ENCODE data around the gene FMNL3. TPM values are rescaled to one million over a fixed set of nuclear protein-coding genes. Genes with fewer than 3 reads are reported as not detected.
"Not testable (repeated sequence)": the region's sequence is repeated elsewhere in the genome, so short reads cannot be mapped to it uniquely, and the experiment has no call there.

The FMNL3 gene
- total and polyA plus RNA-seq, 4 experiments from 2014 or later = 3.9 to 28.1 (median 17.0) TPM

- intact Hi-C loops (cut with micrococcal nuclease) = loop anchor here (5.0 kb wide), 2 partner anchors 1338 to 1493 kb away; partner anchors contain the start of genes CSRNP2 and DAZAP2
- H3K9me3 Mint-ChIP-seq = peaks cover 0 to 7% (median 0%) of the 10 kb centered on the region in 8 donors
- no peak for DNase-seq
- Histone ChIP-seq H3K36me3 (ENCODE audit: insufficient read depth, low read length) (no peaks in the 10 kb centered on the region), H3K27me3 (ENCODE audit: insufficient read depth, low read length) (no peaks in the 10 kb centered on the region), H3K4me3 (ENCODE audit: low read length in 2 of 2) (no peak overlapping the region), H3K27ac (ENCODE audit: low read depth, low read length) (peak overlapping the region; percentile 44), H3K9me3 (ENCODE audit: control insufficient read depth in 1 of 2, low read length in 2 of 2) (no peaks in the 10 kb centered on the region), H3K4me1 (ENCODE audit: insufficient read depth, low read length) (peaks cover 77% of the 10 kb centered on the region)
- CTCF ChIA-PET (ENCODE audit: partially characterized antibody) = interaction anchor here (1.3 to 8.5 kb wide), 3 partner anchors 13 to 33 kb away, joined by 8 to 85 read pairs (median 12); no protein-coding TSS in a partner anchor
- H3K36me3 Mint-ChIP-seq = peaks cover 9 to 48% of the 10 kb centered on the region in 2 donors
- peak overlapping the region; percentile 9 to 95 (median 69) for H3K27ac Mint-ChIP-seq
- H3K4me1 Mint-ChIP-seq = peaks cover 44 to 83% (median 65%) of the 10 kb centered on the region in 4 donors
- POLR2A ChIA-PET (ENCODE audit: partially characterized antibody) = interaction anchor here (1.0 to 1.5 kb wide), 2 partner anchors 18 to 121 kb away, joined by 3 to 5 read pairs; partner anchors contain the start of gene PRPF40B
- peak overlapping the region in 7 of 8 donors; percentile 54 to 93 (median 67) for H3K4me3 Mint-ChIP-seq
- H3K27me3 Mint-ChIP-seq = no peaks in the 10 kb centered on the region
Measured at GRCh38 chr12:49744363-49744885, 37.2 kb upstream of the FMNL3 start.

- Histone ChIP-seq H3K9me3 (ENCODE audit: control insufficient read depth in 1 of 2, low read length in 2 of 2) (no peaks in the 10 kb centered on the region), H3K27me3 (ENCODE audit: insufficient read depth, low read length) (no peaks in the 10 kb centered on the region), H3K27ac (ENCODE audit: low read depth, low read length) (peak overlapping the region; percentile 99), H3K36me3 (ENCODE audit: insufficient read depth, low read length) (no peaks in the 10 kb centered on the region), H3K4me3 (ENCODE audit: low read length in 2 of 2) (peak overlapping the region; percentile 27 to 86), H3K4me1 (ENCODE audit: insufficient read depth, low read length) (peaks cover 53% of the 10 kb centered on the region)
- ChIA-PET POLR2A (ENCODE audit: partially characterized antibody) (interaction anchor here (0.6 to 2.2 kb wide), 40 partner anchors 8 to 1023 kb away, joined by 3 to 107 read pairs (median 5); partner anchors contain the start of genes BCDIN3D, COX14, DDX23 and FMNL3), CTCF (ENCODE audit: partially characterized antibody) (interaction anchor here (0.6 to 3.7 kb wide), 46 partner anchors 7 to 866 kb away, joined by 3 to 76 read pairs (median 5); partner anchors contain the start of genes BCDIN3D, COX14, NCKAP5L and PRPF40B)
- peak overlapping the region; percentile 95 to 100 (median 98) for H3K27ac Mint-ChIP-seq
- peaks cover 9 to 35% of the 10 kb centered on the region in 2 donors for H3K36me3 Mint-ChIP-seq
- no peaks in the 10 kb centered on the region for H3K27me3 Mint-ChIP-seq
- peak; percentile 87 to 97 (median 90) for DNase-seq
- intact Hi-C loops (cut with micrococcal nuclease) = loop anchor here (1.0 to 5.0 kb wide), 13 partner anchors 8 to 1495 kb away; partner anchors contain the start of genes BCDIN3D, CSRNP2, DAZAP2 and FMNL3
- peaks cover 30 to 61% (median 46%) of the 10 kb centered on the region in 4 donors for H3K4me1 Mint-ChIP-seq
- H3K4me3 Mint-ChIP-seq = peak overlapping the region; percentile 92 to 97 (median 93)
- peaks cover 0 to 7% (median 0%) of the 10 kb centered on the region in 8 donors for H3K9me3 Mint-ChIP-seq
Measured at GRCh38 chr12:49741882-49742620, 34.8 kb upstream of the FMNL3 start.

- peaks cover 45% of the 10 kb centered on the region for H3K4me1 ChIP-seq (ENCODE audit: insufficient read depth, low read length)
- Mint-ChIP-seq H3K27ac (peak within 1 kb of the TSS; percentile 95 to 100 (median 98)), H3K4me1 (peaks cover 27 to 52% (median 38%) of the 10 kb centered on the region in 4 donors), H3K4me3 (peak within 1 kb of the TSS; percentile 92 to 97 (median 93)), H3K36me3 (peaks cover 5 to 28% of the 10 kb centered on the region in 2 donors), H3K9me3 (peaks cover 0 to 7% (median 0%) of the 10 kb centered on the region in 8 donors), H3K27me3 (no peaks in the 10 kb centered on the region)
- no peaks in the 10 kb centered on the region for H3K9me3 ChIP-seq (ENCODE audit: control insufficient read depth in 1 of 2, low read length in 2 of 2)
- intact Hi-C loops (cut with micrococcal nuclease) = loop anchor here (1.0 to 5.0 kb wide), 13 partner anchors 9 to 1496 kb away; partner anchors contain the start of genes BCDIN3D, CSRNP2, DAZAP2 and FMNL3
- peak within 1 kb of the TSS; percentile 99 for H3K27ac ChIP-seq (ENCODE audit: low read depth, low read length)
- CTCF ChIA-PET (ENCODE audit: partially characterized antibody) = interaction anchor here (0.6 to 3.7 kb wide), 51 partner anchors 8 to 918 kb away, joined by 3 to 76 read pairs (median 4); partner anchors contain the start of genes BCDIN3D, COX14, NCKAP5L and PRPF40B
- H3K4me3 ChIP-seq (ENCODE audit: low read length in 2 of 2) = peak within 1 kb of the TSS; percentile 27 to 86
- H3K36me3 ChIP-seq (ENCODE audit: insufficient read depth, low read length) = no peaks in the 10 kb centered on the region
- DNase-seq = peak; percentile 98 to 100 (median 99)
- POLR2A ChIA-PET (ENCODE audit: partially characterized antibody) = interaction anchor here (0.6 to 2.2 kb wide), 51 partner anchors 9 to 1428 kb away, joined by 3 to 107 read pairs (median 4); partner anchors contain the start of genes BCDIN3D, COX14, DDX23 and FMNL3
- no peaks in the 10 kb centered on the region for H3K27me3 ChIP-seq (ENCODE audit: insufficient read depth, low read length)
Measured at GRCh38 chr12:49740930-49741881, 34.0 kb upstream of the FMNL3 start, which contains the start of gene TMBIM6. Gene TMBIM6, plus strand, starts transcription at chr12:49741557. Its CDS starts 10,937 bp downstream, at chr12:49752494.

- peaks cover 36% of the 10 kb centered on the region for H3K4me1 ChIP-seq (ENCODE audit: insufficient read depth, low read length)
- not testable (repeated sequence) for H3K9me3 ChIP-seq (ENCODE audit: control insufficient read depth in 1 of 2, low read length in 2 of 2); H3K4me3 Mint-ChIP-seq; H3K36me3 ChIP-seq (ENCODE audit: insufficient read depth, low read length); H3K4me3 ChIP-seq (ENCODE audit: low read length in 2 of 2); H3K27me3 ChIP-seq (ENCODE audit: insufficient read depth, low read length); H3K27ac ChIP-seq (ENCODE audit: low read depth, low read length); DNase-seq; H3K27me3 Mint-ChIP-seq
- Mint-ChIP-seq H3K27ac (peak overlapping the region in 2 of 7 donors; percentile 70 to 98), H3K36me3 (peaks cover 8 to 28% of the 10 kb centered on the region in 2 donors), H3K4me1 (peaks cover 24 to 45% (median 33%) of the 10 kb centered on the region in 4 donors), H3K9me3 (peaks cover 0 to 11% (median 1%) of the 10 kb centered on the region in 8 donors)
- CTCF ChIA-PET (ENCODE audit: partially characterized antibody) = interaction anchor here (0.8 to 3.7 kb wide), 20 partner anchors 9 to 544 kb away, joined by 3 to 76 read pairs (median 6); no protein-coding TSS in a partner anchor
- intact Hi-C loops (cut with micrococcal nuclease) = loop anchor here (5.0 kb wide), 2 partner anchors 1342 to 1497 kb away; partner anchors contain the start of genes CSRNP2 and DAZAP2
- POLR2A ChIA-PET (ENCODE audit: partially characterized antibody) = interaction anchor here (0.8 to 2.2 kb wide), 8 partner anchors 10 to 888 kb away, joined by 3 to 107 read pairs (median 17); partner anchors contain the start of genes BCDIN3D, DDX23, PRPF40B and TROAP
Measured at GRCh38 chr12:49740277-49740676, 33.1 kb upstream of the FMNL3 start.

- Mint-ChIP-seq H3K4me1 (peaks cover 12 to 29% (median 18%) of the 10 kb centered on the region in 4 donors), H3K9me3 (peaks cover 0 to 11% (median 4%) of the 10 kb centered on the region in 8 donors), H3K36me3 (peaks cover 9 to 15% of the 10 kb centered on the region in 2 donors)
- H3K9me3 ChIP-seq (ENCODE audit: control insufficient read depth in 1 of 2, low read length in 2 of 2); H3K4me3 ChIP-seq (ENCODE audit: low read length in 2 of 2); DNase-seq; H3K4me3 Mint-ChIP-seq; H3K27me3 ChIP-seq (ENCODE audit: insufficient read depth, low read length); H3K27ac Mint-ChIP-seq; H3K27me3 Mint-ChIP-seq; H3K36me3 ChIP-seq (ENCODE audit: insufficient read depth, low read length); POLR2A ChIA-PET (ENCODE audit: partially characterized antibody); intact Hi-C loops (cut with micrococcal nuclease); H3K27ac ChIP-seq (ENCODE audit: low read depth, low read length): not testable (repeated sequence)
- H3K4me1 ChIP-seq (ENCODE audit: insufficient read depth, low read length) = peaks cover 20% of the 10 kb centered on the region
- CTCF ChIA-PET (ENCODE audit: partially characterized antibody) = interaction anchor here (1.0 to 3.7 kb wide), 7 partner anchors 10 to 100 kb away, joined by 3 to 34 read pairs (median 4); no protein-coding TSS in a partner anchor
Measured at GRCh38 chr12:49738721-49739120, 31.5 kb upstream of the FMNL3 start.

- H3K36me3 Mint-ChIP-seq; H3K4me1 Mint-ChIP-seq; H3K27ac Mint-ChIP-seq; H3K4me1 ChIP-seq (ENCODE audit: insufficient read depth, low read length); H3K27me3 Mint-ChIP-seq; H3K9me3 ChIP-seq (ENCODE audit: control insufficient read depth in 1 of 2, low read length in 2 of 2); intact Hi-C loops (cut with micrococcal nuclease); H3K4me3 ChIP-seq (ENCODE audit: low read length in 2 of 2); H3K27ac ChIP-seq (ENCODE audit: low read depth, low read length); H3K27me3 ChIP-seq (ENCODE audit: insufficient read depth, low read length); H3K9me3 Mint-ChIP-seq; POLR2A ChIA-PET (ENCODE audit: partially characterized antibody); H3K36me3 ChIP-seq (ENCODE audit: insufficient read depth, low read length); DNase-seq: not testable (repeated sequence)
- H3K4me3 Mint-ChIP-seq = peak overlapping the region in 1 of 8 donors; percentile 48
- CTCF ChIA-PET (ENCODE audit: partially characterized antibody) = interaction anchor here (0.6 kb wide), 1 partner anchor 770 kb away, joined by 3 read pairs; the partner anchor contains the start of gene DIP2B
Measured at GRCh38 chr12:49734900-49735299, 27.7 kb upstream of the FMNL3 start.
